Fibroblast of upper back skin (primary cell): ENCODE data around the gene LEMD1.
"Not testable (repeated sequence)": the region's sequence is repeated elsewhere in the genome, so short reads cannot be mapped to it uniquely, and the experiment has no call there.

Experiments used
- DNase-seq: peaks from one replicate; pipeline ENCODE4 v3.0.0-alpha.2; 2013

LEMD1 gene

DNA sequence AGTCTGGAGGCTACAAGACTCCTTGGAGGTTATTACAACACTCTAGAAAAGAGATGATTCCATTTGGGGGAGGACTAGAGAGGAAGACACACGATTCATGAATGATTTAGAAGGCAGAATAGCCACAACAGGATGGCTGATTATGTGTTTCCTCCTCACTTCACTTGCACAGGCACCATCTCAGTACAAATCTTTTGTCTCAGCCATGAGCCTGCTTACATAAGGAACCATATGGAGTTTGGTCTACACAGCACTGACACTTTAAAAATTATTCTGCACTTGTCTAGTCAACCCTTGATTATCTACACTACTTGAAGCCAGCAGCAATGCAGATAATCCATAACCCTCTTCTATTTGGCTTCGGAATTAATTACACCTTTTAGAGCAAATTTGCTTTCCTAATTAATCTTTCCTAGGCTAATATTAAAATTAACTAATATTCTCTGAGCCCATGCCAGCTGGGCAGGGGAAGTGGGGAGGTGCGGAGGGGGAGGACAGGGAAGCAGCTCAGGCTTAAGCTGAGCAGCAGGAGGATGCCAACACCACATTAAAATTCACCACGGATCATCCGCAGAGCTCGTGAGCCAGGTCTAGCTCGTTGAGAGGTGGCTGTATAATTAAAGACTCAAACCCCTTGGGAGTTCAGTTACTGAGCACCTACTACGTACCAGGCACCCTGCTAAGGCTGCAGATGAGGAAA lies 3.2 kb upstream of the LEMD1 start:
- no peak for DNase-seq

- no peak for DNase-seq
Observed at GRCh38 chr1:205423814-205424399, 2.1 kb upstream of the LEMD1 start.

GRCh38 chr1:205422993-205423642 lies 1.3 kb upstream of the LEMD1 start:
- DNase-seq = no peak

DNA sequence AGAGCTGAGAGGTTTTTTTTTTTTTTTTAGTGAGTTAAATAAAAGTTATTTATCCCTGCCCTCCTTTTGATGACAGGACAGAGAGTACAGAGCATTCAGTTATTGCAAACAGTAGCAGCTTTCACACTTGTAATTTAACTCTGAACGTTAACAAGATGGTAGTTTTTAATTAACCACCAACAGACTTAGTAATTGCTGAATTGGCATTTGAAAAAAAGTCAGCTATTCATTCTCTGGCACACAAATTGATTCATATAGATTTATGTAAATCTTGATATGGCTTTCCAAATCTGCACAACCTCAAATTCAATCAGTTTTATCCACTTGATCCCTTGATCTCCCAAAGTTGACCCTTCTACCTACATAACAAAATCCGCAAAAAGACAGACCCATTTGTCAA lies 918 bp downstream of the LEMD1 start:
- DNase-seq = no peak

GRCh38 chr1:205417870-205418635 lies 3.8 kb downstream of the LEMD1 start:
- DNase-seq = no peak

GRCh38 chr1:205416322-205416721 lies 5.5 kb downstream of the LEMD1 start:
- no peak for DNase-seq

DNA sequence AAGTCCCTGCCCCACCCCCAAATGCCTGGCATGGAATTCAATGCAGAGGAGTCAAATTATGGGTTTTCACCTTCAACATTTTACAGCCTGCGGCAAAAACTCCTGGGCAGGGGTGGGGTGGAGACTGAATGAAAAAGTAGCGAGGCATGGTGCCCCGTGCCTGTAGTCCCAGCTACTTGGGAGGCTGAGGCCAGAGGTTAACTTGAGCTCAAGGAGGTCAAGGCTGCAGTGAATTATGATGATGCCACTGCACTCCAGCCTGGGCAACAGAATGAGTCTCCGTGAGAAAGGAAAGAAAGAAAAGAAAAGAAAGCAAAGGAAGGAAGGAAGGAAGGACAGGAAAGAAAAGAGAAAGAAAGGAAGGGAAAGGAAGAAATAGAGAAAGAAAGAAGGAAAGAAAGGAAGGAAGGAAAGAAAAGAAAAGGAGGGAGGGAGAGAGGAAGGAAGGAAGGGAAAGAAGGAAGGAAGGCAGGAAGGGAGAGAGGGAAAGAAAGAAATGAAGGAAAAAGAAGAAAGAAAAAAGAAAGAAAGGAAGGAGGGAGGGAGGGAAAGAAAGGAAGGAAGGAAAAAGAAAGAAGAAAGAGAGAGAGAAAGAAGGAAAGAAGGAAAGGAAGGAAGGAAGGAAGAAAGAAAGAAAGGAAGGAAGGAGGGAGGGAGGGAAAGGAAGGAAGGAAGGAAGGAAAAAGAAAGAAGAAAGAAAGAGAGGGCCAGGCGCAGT lies 11.1 kb downstream of the LEMD1 start:
- no peak for DNase-seq

DNA sequence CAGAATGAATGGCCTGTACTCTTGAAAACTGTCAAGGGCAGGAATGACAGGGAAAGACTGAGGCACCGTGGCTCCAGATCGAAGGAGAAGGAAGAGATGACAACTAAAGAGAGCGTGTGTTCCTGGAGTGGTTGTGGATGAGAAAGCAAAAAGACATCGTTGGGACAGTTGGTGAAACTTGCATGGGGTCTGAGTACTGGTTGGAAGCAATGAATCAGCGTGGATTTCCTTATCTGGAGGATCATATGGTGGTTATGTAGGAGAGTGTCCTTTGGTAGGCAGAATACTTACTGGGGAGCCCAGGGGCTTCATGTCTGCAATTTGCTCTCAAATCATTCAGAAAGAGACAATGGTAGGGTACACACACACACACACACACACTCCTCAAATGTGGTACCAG lies 13.9 kb downstream of the LEMD1 start:
- DNase-seq = no peak

DNA sequence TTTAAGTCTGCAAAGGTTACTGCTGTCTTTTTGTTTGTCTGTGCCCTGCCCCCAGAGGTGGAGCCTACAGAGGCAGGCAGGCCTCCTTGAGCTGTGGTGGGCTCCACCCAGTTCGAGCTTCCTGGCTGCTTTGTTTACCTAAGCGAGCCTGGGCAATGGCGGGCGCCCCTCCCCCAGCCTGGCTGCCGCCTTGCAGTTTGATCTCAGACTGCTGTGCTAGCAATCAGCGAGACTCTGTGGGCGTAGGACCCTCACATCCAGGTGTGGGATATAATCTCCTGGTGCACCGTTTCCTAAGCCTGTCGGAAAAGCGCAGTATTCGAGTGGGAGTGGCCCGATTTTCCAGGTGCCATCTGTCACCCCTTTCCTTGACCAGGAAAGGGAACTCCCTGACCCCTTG lies 15.6 kb downstream of the LEMD1 start:
- not testable (repeated sequence) for DNase-seq

GRCh38 chr1:205404484-205404883 lies 17.4 kb downstream of the LEMD1 start:
- DNase-seq = not testable (repeated sequence)

- no peak for DNase-seq
Observed at GRCh38 chr1:205398586-205398985, 23.3 kb downstream of the LEMD1 start.

- DNase-seq = peak; percentile 54
Observed at GRCh38 chr1:205396967-205397616, 24.8 kb downstream of the LEMD1 start.

- no peak for DNase-seq
Observed at GRCh38 chr1:205395616-205396015, 26.2 kb downstream of the LEMD1 start.

DNA sequence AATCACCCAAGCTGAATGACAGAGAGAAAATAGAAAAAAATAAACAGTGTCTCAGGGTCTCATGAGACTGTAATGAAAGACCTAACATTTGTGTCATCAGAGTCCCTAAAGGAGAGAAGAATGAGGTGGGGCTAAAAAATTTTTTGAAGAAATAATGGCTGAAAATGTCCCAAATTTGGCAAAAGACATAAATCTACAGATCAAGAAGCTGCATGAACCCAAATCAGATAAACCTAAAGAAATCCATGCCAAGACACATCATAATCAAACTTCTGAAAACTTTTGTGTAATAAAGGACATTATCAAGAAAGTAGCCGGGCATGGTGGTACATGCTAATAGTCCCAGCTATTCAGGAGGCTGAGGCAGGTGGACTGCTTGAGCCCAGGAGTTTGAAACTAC lies 29.2 kb downstream of the LEMD1 start:
- DNase-seq = no peak

DNA sequence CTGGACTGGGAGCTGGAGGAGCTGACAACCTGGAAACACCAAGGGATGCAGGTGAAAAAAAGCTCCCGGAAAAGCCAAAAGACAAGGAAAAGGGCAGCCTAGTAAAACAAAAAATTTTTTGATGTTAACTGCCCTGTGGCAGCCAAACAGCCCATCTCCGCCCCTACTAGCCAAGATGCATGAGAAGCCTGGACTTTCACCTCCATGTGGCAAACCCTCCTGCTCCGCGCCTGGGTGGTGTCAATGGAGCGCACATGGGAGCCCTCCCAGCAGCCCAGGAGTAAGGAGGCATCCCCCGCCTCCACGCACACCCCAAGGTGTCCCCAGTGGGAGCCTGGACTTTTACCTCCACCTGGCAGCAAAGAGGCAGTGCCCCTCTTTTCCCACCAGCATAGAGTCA lies 30.5 kb downstream of the LEMD1 start:
- no peak for DNase-seq

DNA sequence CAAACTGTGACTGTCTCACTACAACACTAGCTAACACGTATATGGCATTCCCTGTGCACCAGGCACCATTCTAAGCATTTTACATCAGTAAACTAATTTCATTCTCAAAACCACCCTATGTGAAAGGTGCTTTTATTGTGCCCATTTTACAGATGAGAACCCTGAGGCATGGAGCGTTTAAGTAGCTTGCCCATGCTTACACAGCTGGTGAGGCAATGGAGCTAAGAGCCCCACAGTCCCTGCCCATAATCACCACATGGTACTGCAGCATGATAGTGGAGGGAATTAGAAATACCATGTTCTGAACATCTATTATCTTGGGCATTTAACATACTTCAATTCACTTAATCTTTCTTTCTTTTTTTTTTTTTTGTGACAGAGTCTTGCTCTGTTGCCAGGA lies 34.0 kb downstream of the LEMD1 start:
- DNase-seq = no peak

DNA sequence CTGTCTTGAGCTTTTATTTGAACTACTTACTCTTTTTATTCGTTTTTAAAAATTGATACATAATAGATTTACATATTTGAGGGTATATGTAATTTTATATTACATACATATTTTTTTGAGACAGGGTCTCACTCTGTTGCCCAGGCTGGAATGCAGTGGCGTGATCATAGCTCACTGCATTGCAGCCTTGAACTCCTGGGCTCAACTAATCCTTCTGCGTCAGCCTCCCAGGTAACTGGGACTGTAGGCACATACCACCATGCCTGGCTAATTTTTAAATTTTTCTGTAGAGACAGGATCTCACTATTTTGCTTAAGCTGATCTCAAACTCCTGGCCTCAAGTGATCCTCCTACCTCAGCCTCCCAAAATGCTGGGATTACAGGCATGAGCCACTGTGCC lies 38.9 kb downstream of the LEMD1 start:
- DNase-seq = not testable (repeated sequence)

GRCh38 chr1:205382561-205382960 lies 39.3 kb downstream of the LEMD1 start:
- no peak for DNase-seq

DNA sequence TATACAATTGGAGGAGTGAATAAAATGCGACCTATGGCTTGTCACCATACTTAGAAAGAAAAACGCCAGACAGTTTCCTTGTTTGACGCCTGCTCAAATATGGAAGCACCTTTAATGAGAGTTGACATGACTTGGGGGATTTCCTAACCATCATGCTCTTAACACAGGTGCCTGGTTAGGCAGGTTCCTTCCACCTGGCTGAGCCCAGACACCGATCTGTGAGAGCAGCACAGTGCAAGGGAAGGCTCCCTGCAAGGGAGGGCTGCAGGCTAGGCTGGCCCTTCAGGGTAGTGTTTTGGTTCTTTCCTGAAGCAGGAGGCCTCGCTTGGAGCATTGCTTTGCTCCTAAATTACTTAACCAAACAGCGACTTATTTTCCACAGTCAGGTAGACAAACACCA lies 40.6 kb downstream of the LEMD1 start:
- DNase-seq = no peak

DNA sequence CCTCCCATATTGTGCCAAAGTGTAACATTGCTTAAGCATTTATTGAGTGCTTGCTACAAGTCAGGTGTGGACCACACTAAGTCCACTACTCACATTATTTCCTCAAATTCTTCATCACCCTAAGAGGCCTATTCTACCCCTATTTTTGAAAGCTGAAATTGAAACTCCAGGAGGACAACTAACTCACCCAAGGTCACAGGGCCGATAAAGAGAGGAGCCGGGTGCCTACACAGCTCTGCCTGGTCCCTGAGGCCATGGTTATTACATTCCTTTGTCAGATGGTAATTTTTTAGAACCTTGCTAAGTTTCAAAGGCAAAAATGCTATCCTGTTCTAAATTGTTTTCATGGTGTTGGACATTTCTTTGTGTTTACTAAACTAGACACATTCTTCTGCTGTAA lies 41.0 kb downstream of the LEMD1 start:
- DNase-seq = no peak

DNA sequence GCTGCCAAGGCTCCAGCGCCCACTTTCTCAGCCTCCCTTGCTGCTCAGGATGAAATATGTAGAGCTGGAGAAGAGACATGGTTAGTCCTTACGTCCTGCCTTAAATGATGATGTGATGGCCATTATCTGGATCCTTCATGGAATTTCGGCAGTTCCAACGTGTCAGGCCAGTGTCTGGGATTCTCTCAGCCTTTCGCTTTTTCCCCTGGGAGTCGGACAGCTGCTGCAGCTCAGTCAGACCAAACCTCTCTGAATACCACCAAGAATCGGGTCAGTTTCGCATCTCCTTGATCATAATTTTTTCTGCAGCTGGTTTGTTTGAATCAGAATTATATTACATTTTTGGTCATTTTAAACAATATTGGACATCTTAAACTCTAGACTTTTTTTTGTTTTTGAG lies 42.8 kb downstream of the LEMD1 start:
- DNase-seq = no peak

- DNase-seq = no peak
Observed at GRCh38 chr1:205377355-205377754, 44.5 kb downstream of the LEMD1 start.

- no peak for DNase-seq
Observed at GRCh38 chr1:205376739-205377138, 45.1 kb downstream of the LEMD1 start.
